B cell (primary cell): ENCODE data around the gene HCFC1. TPM values are rescaled to one million over a fixed set of nuclear protein-coding genes. Genes with fewer than 3 reads are reported as not detected.

Experiments used
- ATAC-seq: fragments of 200-7000 bp; cut with Tn5 transposase; one replicate; pipeline ENCODE4 v1.10.0; 2021; ENCODE audit warnings: low read depth, mild to moderate bottlenecking, moderate number of reproducible peaks, moderate library complexity
- CTCF ChIA-PET: fragments of 350-600 bp; sonication (Branson Sonifier 250); formaldehyde crosslinking; loops from one replicate; lab custom pipeline; 2021; ENCODE audit warnings: antibody characterized with exemption, inconsistent platforms; lab: Charles Lee
- POLR2A ChIA-PET: fragments of 350-600 bp; sonication (Branson Sonifier 250); formaldehyde crosslinking; loops from one replicate; lab custom pipeline; 2021; ENCODE audit warnings: antibody characterized with exemption; lab: Charles Lee
- DNase-seq: peaks from one replicate; pipeline ENCODE4 v3.0.0; 2013
- H2AFZ ChIP-seq: 2 replicates; pipeline ENCODE4 v1.6.1; 2012; ENCODE audit warnings: mild to moderate bottlenecking, low read depth, low read length; ENCODE audit not compliant: insufficient read depth, poor library complexity, severe bottlenecking
- H3K27ac ChIP-seq, 2 donors: 1 replicate in 1 of 2; 2 replicates in 1 of 2; pipeline ENCODE4 v1.5.1; 2012 to 2013; ENCODE audit warnings: low read length in 2 of 2, mild to moderate bottlenecking in 2 of 2, moderate library complexity in 1 of 2
- H3K27me3 ChIP-seq, 4 experiments: fragments of 200-600 bp in 1 of 4; sonication (generic) in 1 of 4; replicated peaks in 1 of 4; 1 replicate in 2 of 4; 2 replicates in 2 of 4; pipeline versions ENCODE4 v1.6.1 to v1.7.0; 2013 to 2016; ENCODE audit warnings: low read length in 3 of 4, mild to moderate bottlenecking in 2 of 4, mixed read lengths in 1 of 4, moderate library complexity in 1 of 4; ENCODE audit not compliant: insufficient read depth in 4 of 4, control insufficient read depth in 3 of 4; ENCODE audit errors: control extremely low read depth in 1 of 4
- H3K36me3 ChIP-seq, 2 experiments: replicated peaks in 1 of 2; 1 replicate in 1 of 2; 2 replicates in 1 of 2; pipeline versions ENCODE4 v1.6.1 to v1.7.1; 2013; ENCODE audit warnings: low read length in 1 of 2; ENCODE audit not compliant: insufficient read depth in 2 of 2, control insufficient read depth in 1 of 2; ENCODE audit errors: control extremely low read depth in 1 of 2, extremely low read depth in 1 of 2
- H3K4me1 ChIP-seq, 2 donors: fragments of 200-600 bp in 1 of 2; sonication (generic) in 1 of 2; 1 replicate in 1 of 2; 2 replicates in 1 of 2; pipeline versions ENCODE4 v1.5.1 to v1.6.1; 2013 to 2017; ENCODE audit warnings: low read length in 2 of 2; ENCODE audit not compliant: control insufficient read depth in 2 of 2, insufficient read depth in 2 of 2
- H3K4me2 ChIP-seq: replicated peaks from 2 replicates; pipeline ENCODE3; 2012; ENCODE audit warnings: mild to moderate bottlenecking, low read depth, low read length; ENCODE audit not compliant: poor library complexity, severe bottlenecking
- H3K4me3 ChIP-seq, 5 experiments: fragments of 200-600 bp in 1 of 5; sonication (generic) in 1 of 5; 1 replicate in 3 of 5; 2 replicates in 2 of 5; pipeline versions ENCODE4 v1.5.1 to v1.7.0; 2011 to 2016; ENCODE audit warnings: low read length in 4 of 5, mild to moderate bottlenecking in 4 of 5, low read depth in 2 of 5, control low read depth in 1 of 5, moderate library complexity in 1 of 5; ENCODE audit not compliant: insufficient read depth in 1 of 5; ENCODE audit errors: control extremely low read depth in 1 of 5, extremely low read depth in 1 of 5
- H3K79me2 ChIP-seq: fragments of 200-600 bp; sonication (generic); one replicate; pipeline ENCODE4 v1.6.0; 2016; ENCODE audit warnings: low read length; ENCODE audit not compliant: control insufficient read depth, insufficient read depth
- H3K9ac ChIP-seq: fragments of 200-600 bp; sonication (generic); 2 replicates; pipeline ENCODE4 v1.6.1; 2017; ENCODE audit warnings: mild to moderate bottlenecking, low read length, moderate library complexity
- H3K9me3 ChIP-seq, 3 donors: one replicate each; pipeline versions ENCODE4 v1.6.1 to v1.7.1; 2013; ENCODE audit warnings: low read length in 2 of 3; ENCODE audit not compliant: control insufficient read depth in 2 of 3, insufficient read depth in 1 of 3; ENCODE audit errors: control extremely low read depth in 1 of 3
- H4K20me1 ChIP-seq: 2 replicates; pipeline ENCODE4 v1.6.0; 2012; ENCODE audit warnings: mild to moderate bottlenecking, low read length; ENCODE audit not compliant: insufficient read depth, control insufficient read depth, poor library complexity, severe bottlenecking
- H3K27ac Mint-ChIP-seq: one replicate; pipeline ENCODE4 v1.8.0; 2021; ENCODE audit warnings: mixed read lengths
- H3K27me3 Mint-ChIP-seq: one replicate; pipeline ENCODE4 v1.8.0; 2021; ENCODE audit warnings: mixed read lengths
- H3K4me1 Mint-ChIP-seq: one replicate; pipeline ENCODE4 v1.8.0; 2021; ENCODE audit warnings: mixed read lengths
- H3K4me3 Mint-ChIP-seq: one replicate; pipeline ENCODE4 v1.8.0; 2021; ENCODE audit warnings: mixed read lengths
- H3K9me3 Mint-ChIP-seq: one replicate; pipeline ENCODE4 v1.8.0; 2022; ENCODE audit warnings: mixed read lengths; ENCODE audit not compliant: insufficient read depth
- CTCF ChIP-seq: fragments of 200-600 bp; IDR thresholded peaks from one replicate; pipeline ENCODE4 v1.8.0; 2022; ENCODE audit warnings: antibody characterized with exemption, mild to moderate bottlenecking
- EZH2 ChIP-seq: IDR thresholded peaks from 2 replicates; pipeline ENCODE4 v1.6.1; 2012; ENCODE audit warnings: borderline replicate concordance, low read depth, mild to moderate bottlenecking, moderate library complexity, low read length; ENCODE audit not compliant: insufficient read depth, poor library complexity, severe bottlenecking
- WGBS: methylation state at CpG from one replicate; pipeline ENCODE4 v1.1.5; 2013; ENCODE audit warnings: missing lambda C conversion rate; ENCODE audit not compliant: insufficient coverage; 5-methylcytosine and 5-hydroxymethylcytosine counted together
- intact Hi-C: fragments of 100-400 bp; cut with micrococcal nuclease; formaldehyde crosslinking; loops from one replicate; pipeline ENCODE4 v1.10.0; 2022
- polyA plus RNA-seq: library from polyadenylated mRNA; depleted of rRNA; stranded (reverse); fragments of >200 nt; gene quantifications from 2 replicates; pipeline ENCODE4 v1.2.3, GENCODE V29; 2012
- total RNA-seq, 2 donors: library from RNA; stranded (reverse); fragments of 120-200 nt in 1 of 2; gene quantifications; 1 replicate in 1 of 2; 2 replicates in 1 of 2; pipeline versions ENCODE4 v1.2.3 to v1.2.4, GENCODE V29; 2013 to 2022

The HCFC1 gene
- total and polyA plus RNA-seq, 2 donors (not counting 1 experiment from before 2014, with no cell fraction given) = 32.1 to 57.7 TPM

GRCh38 chrX:153937056-153937455 lies 34.6 kb downstream of the HCFC1 start:
- no peak overlapping the region for H3K9ac ChIP-seq
- ATAC-seq (no peak), DNase-seq (no peak)
- no peak overlapping the region for H3K27ac ChIP-seq
- H4K20me1 ChIP-seq = no peaks in the 10 kb centered on the region
- intact Hi-C loops = no loop called here
- POLR2A ChIA-PET = interaction anchor here (0.6 to 2.0 kb wide), 2 partner anchors 10 to 591 kb away, joined by 3 to 5 read pairs; no protein-coding TSS in a partner anchor
- H3K4me3 ChIP-seq = no peak overlapping the region
- TF ChIP-seq CTCF = no peak
- TF ChIP-seq EZH2 = no peak
- no peak overlapping the region for H3K4me2 ChIP-seq
- WGBS = no CpG with 5 or more reads among the region's 3 CpGs
- Mint-ChIP-seq H3K4me1 (peaks cover 16% of the 10 kb centered on the region), H3K27me3 (no peaks in the 10 kb centered on the region), H3K9me3 (no peaks in the 10 kb centered on the region), H3K4me3 (no peak overlapping the region), H3K27ac (no peak overlapping the region)
- no peaks in the 10 kb centered on the region for H3K27me3 ChIP-seq
- H3K79me2 ChIP-seq = peaks cover 16% of the 10 kb centered on the region
- no peaks in the 10 kb centered on the region for H3K9me3 ChIP-seq
- peaks cover 0 to 3% of the 10 kb centered on the region in 2 experiments for H3K36me3 ChIP-seq
- CTCF ChIA-PET = interaction anchor here (2.9 to 7.4 kb wide), 2 partner anchors 10 to 13 kb away, joined by 16 to 59 read pairs; partner anchors contain the start of genes ARHGAP4 and RENBP
- H2AFZ ChIP-seq = no peak overlapping the region
- peaks cover 9 to 22% of the 10 kb centered on the region in 2 donors for H3K4me1 ChIP-seq

- DNase-seq (no peak), ATAC-seq (no peak)
- CTCF ChIA-PET = interaction anchor here (2.9 to 7.4 kb wide), 2 partner anchors 11 to 12 kb away, joined by 16 to 59 read pairs; partner anchors contain the start of genes ARHGAP4 and RENBP
- Histone ChIP-seq H3K79me2 (peaks cover 21% of the 10 kb centered on the region), H3K4me2 (peak overlapping the region; percentile 59), H3K4me1 (peaks cover 6 to 15% of the 10 kb centered on the region in 2 donors), H3K9me3 (no peaks in the 10 kb centered on the region), H4K20me1 (no peaks in the 10 kb centered on the region), H3K27ac (no peak overlapping the region), H3K4me3 (peak overlapping the region in 4 of 5 experiments; percentile 25 to 55 (median 38)), H3K36me3 (peaks cover 0 to 18% of the 10 kb centered on the region in 2 experiments), H2AFZ (no peak overlapping the region), H3K9ac (no peak overlapping the region), H3K27me3 (no peaks in the 10 kb centered on the region)
- H3K27ac Mint-ChIP-seq = peak overlapping the region; percentile 59
- POLR2A ChIA-PET = interaction anchor here (0.8 to 2.0 kb wide), 5 partner anchors 9 to 34 kb away, joined by 3 to 6 read pairs (median 5); partner anchors contain the start of gene RENBP
- TF ChIP-seq EZH2 = no peak
- TF ChIP-seq CTCF = no peak
- 39% methylated on average over 19 of the region's 32 CpGs for WGBS
- no peaks in the 10 kb centered on the region for H3K27me3 Mint-ChIP-seq
- intact Hi-C loops = loop anchor here (1.0 kb wide), 1 partner anchor 9 kb away; the partner anchor contains the start of gene ARHGAP4
- peaks cover 12% of the 10 kb centered on the region for H3K4me1 Mint-ChIP-seq
- no peaks in the 10 kb centered on the region for H3K9me3 Mint-ChIP-seq
- H3K4me3 Mint-ChIP-seq = peak overlapping the region; percentile 73
These were observed 36.2 kb downstream of the HCFC1 start for GRCh38 chrX:153935326-153935851.
